Measurements from ENCODE around the gene CENPU.

The CENPU gene

DNA sequence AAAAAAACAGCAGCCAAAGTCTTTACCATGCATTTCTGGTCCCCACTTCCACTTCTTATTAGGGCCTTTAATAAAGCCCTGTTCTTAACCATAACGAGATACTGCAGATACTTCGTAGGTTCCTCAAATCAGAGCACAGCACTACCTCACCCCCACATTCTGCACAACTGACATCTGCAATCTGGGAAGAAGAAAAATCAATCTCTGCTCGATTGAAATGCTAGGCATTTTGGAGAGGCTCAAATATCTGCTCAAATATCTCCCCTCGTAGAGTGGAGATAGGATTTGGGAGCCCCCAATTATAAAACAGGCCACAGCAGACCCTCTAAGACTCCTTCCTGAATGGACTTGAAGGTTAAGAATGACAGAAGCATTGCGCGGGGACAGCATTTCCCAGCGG, 40.3 kb upstream of the CENPU start:
- DNase-seq (ENCODE audit: low read depth, low spot score): no peak
- CTCF ChIA-PET: interaction anchor here (1.2 kb wide), 1 partner anchor 160 kb away, joined by 3 read pairs; no protein-coding TSS in a partner anchor
- POLR2A ChIA-PET: no interaction called here
- TF ChIP-seq, protein P1, sequence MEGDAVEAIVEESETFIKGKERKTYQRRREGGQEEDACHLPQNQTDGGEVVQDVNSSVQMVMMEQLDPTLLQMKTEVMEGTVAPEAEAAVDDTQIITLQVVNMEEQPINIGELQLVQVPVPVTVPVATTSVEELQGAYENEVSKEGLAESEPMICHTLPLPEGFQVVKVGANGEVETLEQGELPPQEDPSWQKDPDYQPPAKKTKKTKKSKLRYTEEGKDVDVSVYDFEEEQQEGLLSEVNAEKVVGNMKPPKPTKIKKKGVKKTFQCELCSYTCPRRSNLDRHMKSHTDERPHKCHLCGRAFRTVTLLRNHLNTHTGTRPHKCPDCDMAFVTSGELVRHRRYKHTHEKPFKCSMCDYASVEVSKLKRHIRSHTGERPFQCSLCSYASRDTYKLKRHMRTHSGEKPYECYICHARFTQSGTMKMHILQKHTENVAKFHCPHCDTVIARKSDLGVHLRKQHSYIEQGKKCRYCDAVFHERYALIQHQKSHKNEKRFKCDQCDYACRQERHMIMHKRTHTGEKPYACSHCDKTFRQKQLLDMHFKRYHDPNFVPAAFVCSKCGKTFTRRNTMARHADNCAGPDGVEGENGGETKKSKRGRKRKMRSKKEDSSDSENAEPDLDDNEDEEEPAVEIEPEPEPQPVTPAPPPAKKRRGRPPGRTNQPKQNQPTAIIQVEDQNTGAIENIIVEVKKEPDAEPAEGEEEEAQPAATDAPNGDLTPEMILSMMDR (IDR thresholded peaks at IDR 0.05; ENCODE audit: insufficient read depth, low read length, missing control alignments): no peak
- H3K4me3 ChIP-seq (ENCODE audit: low read depth, low read length): no peak overlapping the region

GRCh38 chr4:184771416-184771815, 37.5 kb upstream of the CENPU start:
- no peak for DNase-seq (ENCODE audit: low read depth, low spot score)
- POLR2A ChIA-PET: no interaction called here
- TF ChIP-seq, protein P1 (IDR thresholded peaks at IDR 0.05; ENCODE audit: insufficient read depth, low read length, missing control alignments): no peak
- H3K4me3 ChIP-seq (ENCODE audit: low read depth, low read length): no peak overlapping the region
- CTCF ChIA-PET: interaction anchor here (0.9 kb wide), 1 partner anchor 9 kb away, joined by 3 read pairs; no protein-coding TSS in a partner anchor

DNA sequence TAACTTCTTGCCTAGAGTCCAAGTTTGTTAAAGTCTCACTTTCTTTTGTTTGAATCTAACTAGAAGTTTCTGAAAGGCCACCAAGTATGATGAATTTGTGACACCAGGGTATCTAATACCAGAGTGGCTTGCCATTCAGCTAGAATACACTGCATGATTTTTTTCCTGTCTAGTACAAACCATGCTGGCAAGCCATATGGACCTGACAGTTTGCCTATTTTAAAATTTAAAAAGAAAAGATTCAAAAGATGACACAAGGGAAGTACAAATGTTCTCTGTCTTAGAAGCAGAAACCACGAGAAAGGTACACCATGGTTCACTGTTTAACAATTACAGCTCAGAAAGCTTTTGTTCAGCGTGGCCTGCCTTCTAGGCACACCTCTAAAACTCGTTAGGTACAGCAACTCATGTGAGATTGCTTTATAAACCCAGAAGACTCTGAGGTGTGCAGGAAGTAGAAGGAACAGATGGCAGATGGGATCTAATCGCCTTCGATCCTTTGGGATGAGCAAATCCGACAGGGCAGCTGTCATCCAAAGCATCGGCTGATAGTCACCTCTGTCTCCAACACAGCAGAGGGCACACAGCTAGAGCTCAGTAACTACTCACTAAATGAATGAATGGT, 35.4 kb upstream of the CENPU start:
- no peak overlapping the region for H3K4me3 ChIP-seq (ENCODE audit: low read depth, low read length)
- ChIA-PET CTCF (no interaction called here), POLR2A (no interaction called here)
- TF ChIP-seq, protein P1 (IDR thresholded peaks at IDR 0.05; ENCODE audit: insufficient read depth, low read length, missing control alignments): no peak
- DNase-seq (ENCODE audit: low read depth, low spot score): no peak

DNA sequence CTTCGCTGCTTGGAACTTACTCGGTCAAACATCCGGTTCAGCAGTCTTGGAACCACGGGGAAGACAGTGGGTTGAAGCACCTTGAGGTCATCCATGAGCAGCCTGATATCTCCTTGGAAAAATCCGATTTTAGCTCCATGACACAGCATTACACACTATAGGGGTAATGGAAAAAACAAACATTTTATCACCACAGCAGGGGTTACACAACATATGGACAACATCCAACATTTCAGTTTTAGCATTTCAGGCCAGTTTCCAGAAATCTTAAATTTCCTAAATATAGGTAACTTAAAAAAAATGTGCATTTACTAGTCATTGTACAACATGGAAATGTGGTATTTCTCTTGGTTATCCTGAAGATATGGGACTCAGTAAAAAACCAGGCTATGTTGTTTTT, 34.4 kb upstream of the CENPU start:
- ChIA-PET POLR2A (no interaction called here), CTCF (no interaction called here)
- no peak for DNase-seq (ENCODE audit: low read depth, low spot score)
- no peak overlapping the region for H3K4me3 ChIP-seq (ENCODE audit: low read depth, low read length)
- TF ChIP-seq, protein P1 (IDR thresholded peaks at IDR 0.05; ENCODE audit: insufficient read depth, low read length, missing control alignments): no peak

GRCh38 chr4:184766446-184766845, 32.5 kb upstream of the CENPU start:
- H3K4me3 ChIP-seq (ENCODE audit: low read depth, low read length): no peak overlapping the region
- TF ChIP-seq, protein P1 (IDR thresholded peaks at IDR 0.05; ENCODE audit: insufficient read depth, low read length, missing control alignments): no peak
- no peak for DNase-seq (ENCODE audit: low read depth, low spot score)
- POLR2A ChIA-PET: no interaction called here
- CTCF ChIA-PET: no interaction called here

GRCh38 chr4:184765473-184766340, 31.8 kb upstream of the CENPU start:
- no peak overlapping the region for H3K4me3 ChIP-seq (ENCODE audit: low read depth, low read length)
- TF ChIP-seq, protein P1 (IDR thresholded peaks at IDR 0.05; ENCODE audit: insufficient read depth, low read length, missing control alignments): no peak
- ChIA-PET CTCF (no interaction called here), POLR2A (no interaction called here)
- no peak for DNase-seq (ENCODE audit: low read depth, low spot score)
